ENCODE results near the gene TRIM26. TPM values are rescaled to one million over a fixed set of nuclear protein-coding genes. Genes with fewer than 3 reads are reported as not detected.
A peak's percentile ranks its signal among the peaks of the same experiment; 100 is the strongest.

The TRIM26 gene
- total and polyA plus RNA-seq, 2 of the 8 experiments (the other 6 are each of a cell fraction or from before 2014, with no cell fraction given): 21.5 to 32.3 TPM

GRCh38 chr6:30207619-30208295, 5.4 kb downstream of the TRIM26 start:
- TF ChIP-seq SAP30 (IDR thresholded peaks at IDR 0.05; ENCODE audit: insufficient read depth, insufficient replicate concordance, low read length) (no peak), TEAD4 (IDR thresholded peaks at IDR 0.05; ENCODE audit: low read depth, low read length) (0 out of 2 replicates have a peak, but pooled peaks have one; percentile 23)
- H2BK5ac ChIP-seq (ENCODE audit: low read depth, low read length): peak overlapping the region; percentile 52; the same call in 1 of the 2 replicates
- no peak overlapping the region for H3K4me3 ChIP-seq (ENCODE audit: extremely low read depth in 1 of 4, insufficient read depth in 2 of 4, low read depth in 3 of 4, low read length in 4 of 4)
- no peak overlapping the region for H2BK120ac ChIP-seq (replicated peaks; ENCODE audit: low read depth, low read length)
- 83% methylated on average over 4 of the region's 4 CpGs; no CpG with 5 or more reads in 1 of the 2 experiments for WGBS, 2 experiments (ENCODE audit: extremely low coverage in 1 of 2, insufficient coverage in 1 of 2, insufficient read length in 1 of 2, insufficient replicate concordance in 2 of 2, low coverage in 1 of 2, low lambda C conversion rate in 2 of 2, missing lambda C conversion rate in 1 of 2)
- peaks cover 3 to 22% (median 11%) of the 10 kb centered on the region in 4 experiments for H3K4me1 ChIP-seq (replicated peaks in 1 of 4; ENCODE audit: control insufficient read depth in 3 of 4, insufficient read depth in 4 of 4, low read length in 3 of 4)
- H2BK20ac ChIP-seq (ENCODE audit: low read length): 0 out of 2 replicates have a peak overlapping the region, but pooled peaks have one; percentile 29
- peak overlapping the region; percentile 84 for H2AK5ac ChIP-seq (ENCODE audit: low read depth, low read length)
- peaks cover 7 to 30% of the 10 kb centered on the region in 2 experiments for H4K20me1 ChIP-seq (replicated peaks in 1 of 2; ENCODE audit: control insufficient read depth in 1 of 2, insufficient read depth in 2 of 2, low read length in 2 of 2)
- no peak overlapping the region for H2BK15ac ChIP-seq (ENCODE audit: low read length)
- POLR2A ChIA-PET (ENCODE audit: partially characterized antibody): interaction anchor here (1.0 to 2.9 kb wide), 3 partner anchors 11 to 118 kb away, joined by 3 to 18 read pairs (median 3); no protein-coding TSS in a partner anchor
- FAIRE-seq (no peak), DNase-seq (ENCODE audit: low read depth in 1 of 2, low spot score in 2 of 2) (no peak)
- H2BK12ac ChIP-seq (ENCODE audit: low read depth, low read length): 0 out of 2 replicates have a peak overlapping the region, but pooled peaks have one; percentile 27
- no peaks in the 10 kb centered on the region; a peak in 1 of 8 replicates for H3K36me3 ChIP-seq (ENCODE audit: control insufficient read depth in 2 of 4, insufficient read depth in 4 of 4, low read length in 3 of 4)
- H3K4me2 ChIP-seq (ENCODE audit: insufficient read depth in 1 of 2, low read depth in 2 of 2, low read length in 2 of 2): peak overlapping the region; percentile 15 to 25; a peak in 1 of 4 replicates
- CTCF ChIA-PET (ENCODE audit: partially characterized antibody): interaction anchor here (0.8 to 4.1 kb wide), 4 partner anchors 8 to 190 kb away, joined by 4 to 20 read pairs (median 4); no protein-coding TSS in a partner anchor
- H3K27ac ChIP-seq (ENCODE audit: low read depth, low read length): no peak overlapping the region
- no peaks in the 10 kb centered on the region for H3K9me3 ChIP-seq (ENCODE audit: insufficient read depth in 2 of 2, low read depth in 1 of 2, low read length in 1 of 2)
- no peak overlapping the region for H3K14ac ChIP-seq (ENCODE audit: insufficient read length)
- no peaks in the 10 kb centered on the region for H3K27me3 ChIP-seq (replicated peaks in 1 of 4; ENCODE audit: control insufficient read depth in 3 of 4, extremely low read depth in 1 of 4, insufficient read depth in 3 of 4, low read length in 3 of 4)
- no peak overlapping the region for H4K8ac ChIP-seq (ENCODE audit: extremely low read depth, insufficient read depth, low read length)
- H3K23me2 ChIP-seq (ENCODE audit: low read depth, low read length): peaks cover 5% of the 10 kb centered on the region
- H3K23ac ChIP-seq (ENCODE audit: insufficient read length): no peak overlapping the region
- H3K4ac ChIP-seq (replicated peaks; ENCODE audit: insufficient read length, low read depth, low read length): no peak overlapping the region
- H2AFZ ChIP-seq (ENCODE audit: low read length): no peak overlapping the region
- peaks cover 0 to 75% of the 10 kb centered on the region in 2 experiments; a peak in 3 of 4 replicates for H3K79me2 ChIP-seq (ENCODE audit: control insufficient read depth in 1 of 2, insufficient read depth in 2 of 2, low read length in 2 of 2)
- H3K9ac ChIP-seq (replicated peaks in 1 of 4; ENCODE audit: extremely low read depth in 1 of 4, low read depth in 3 of 4, low read length in 3 of 4): no peak overlapping the region; a peak in 1 of 7 replicates
- H3K56ac ChIP-seq (replicated peaks; ENCODE audit: insufficient read length, low read depth, low read length): no peak overlapping the region
- H4K5ac ChIP-seq (ENCODE audit: insufficient read length, low read depth, low read length): no peak overlapping the region
- H4K91ac ChIP-seq (replicated peaks; ENCODE audit: insufficient read length, low read length): no peak overlapping the region
- H3K18ac ChIP-seq (ENCODE audit: extremely low read depth, low read length): no peak overlapping the region
- peaks cover 16% of the 10 kb centered on the region; the same call in 1 of the 2 replicates for H3K79me1 ChIP-seq (ENCODE audit: low read depth, low read length)
